Karpas-422 (cell line): ENCODE measurements around the gene GPC6. TPM values are rescaled to one million over a fixed set of nuclear protein-coding genes. Genes with fewer than 3 reads are reported as not detected.

Source experiments
- DNase-seq: peaks from one replicate; pipeline ENCODE4 v3.0.0-alpha.2; 2015
- H2AFZ ChIP-seq: fragments of 200-600 bp; sonication (generic); 2 replicates; pipeline ENCODE4 v1.6.1; 2014; ENCODE audit warnings: antibody characterized with exemption, low read length, mixed read lengths
- H3K27ac ChIP-seq: fragments of 200-600 bp; sonication (generic); 2 replicates; pipeline ENCODE4 v1.5.1; 2014; ENCODE audit warnings: mild to moderate bottlenecking, low read length, moderate library complexity
- H3K27me3 ChIP-seq: fragments of 200-600 bp; sonication (generic); 2 replicates; pipeline ENCODE4 v1.6.1; 2014; ENCODE audit warnings: low read length, mixed read lengths
- H3K36me3 ChIP-seq: fragments of 200-600 bp; sonication (generic); 2 replicates; pipeline ENCODE4 v1.6.1; 2014; ENCODE audit warnings: low read length, mixed read lengths; ENCODE audit not compliant: insufficient read depth
- H3K4me1 ChIP-seq: fragments of 200-600 bp; sonication (generic); 2 replicates; pipeline ENCODE4 v1.6.1; 2014; ENCODE audit warnings: mild to moderate bottlenecking, low read length, mixed read lengths
- H3K4me2 ChIP-seq: fragments of 200-600 bp; sonication (generic); 2 replicates; pipeline ENCODE4 v1.6.1; 2014; ENCODE audit warnings: low read length, low read depth, mild to moderate bottlenecking; ENCODE audit not compliant: poor library complexity, severe bottlenecking
- H3K4me3 ChIP-seq: fragments of 200-600 bp; sonication (generic); 2 replicates; pipeline ENCODE4 v1.5.1; 2014; ENCODE audit warnings: mild to moderate bottlenecking, antibody characterized with exemption, low read length, mixed read lengths
- H3K79me2 ChIP-seq: fragments of 200-600 bp; sonication (generic); 2 replicates; pipeline ENCODE4 v1.6.1; 2014; ENCODE audit warnings: mild to moderate bottlenecking, low read length, mixed read lengths
- H3K9ac ChIP-seq: fragments of 200-600 bp; sonication (generic); 2 replicates; pipeline ENCODE4 v1.6.0; 2014; ENCODE audit warnings: low read length
- H3K9me2 ChIP-seq: fragments of 200-600 bp; sonication (generic), shearing (Covaris generic); replicated peaks from 2 replicates; pipeline ENCODE4 v1.6.0; 2014; ENCODE audit warnings: mild to moderate bottlenecking, low read length, moderate library complexity; ENCODE audit not compliant: insufficient read depth
- H3K9me3 ChIP-seq: fragments of 300-700, 200-600 bp; sonication (generic); 2 replicates; pipeline ENCODE4 v1.6.1; 2014; ENCODE audit warnings: low read length, mixed read lengths
- H4K20me1 ChIP-seq: fragments of 200-600 bp; sonication (generic); 2 replicates; pipeline ENCODE4 v1.6.1; 2014; ENCODE audit warnings: mild to moderate bottlenecking, antibody characterized with exemption, low read length, low read depth; ENCODE audit not compliant: insufficient read depth
- total RNA-seq: library from RNA; depleted of rRNA; stranded (reverse); fragments of >200 nt; shearing (Covaris generic); gene quantifications from 2 replicates; pipeline ENCODE4 v1.2.3, GENCODE V29; 2014; ENCODE audit warnings: low replicate concordance

Gene GPC6
- total RNA-seq, 1 experiment from 2014 or later: not detected

- no peaks in the 10 kb centered on the region for H3K27me3 ChIP-seq
- H3K79me2 ChIP-seq: no peaks in the 10 kb centered on the region
- H3K36me3 ChIP-seq: no peaks in the 10 kb centered on the region
- no peak overlapping the region for H3K4me3 ChIP-seq
- H3K9me2 ChIP-seq: no peaks in the 10 kb centered on the region
- H3K4me1 ChIP-seq: no peaks in the 10 kb centered on the region
- no peak overlapping the region for H3K9ac ChIP-seq
- no peak for DNase-seq
- H2AFZ ChIP-seq: no peak overlapping the region
- no peak overlapping the region for H3K27ac ChIP-seq
- H3K9me3 ChIP-seq: 0 out of 2 replicates have a peak, but pooled peaks cover 4% of the 10 kb centered on the region
- no peaks in the 10 kb centered on the region for H4K20me1 ChIP-seq
- no peak overlapping the region for H3K4me2 ChIP-seq
These were observed 1022.0 kb downstream of the GPC6 start for GRCh38 chr13:94248454-94249228.

- Histone ChIP-seq H3K4me3 (no peak overlapping the region), H3K79me2 (no peaks in the 10 kb centered on the region), H3K27ac (no peak overlapping the region), H3K9me2 (no peaks in the 10 kb centered on the region), H3K36me3 (no peaks in the 10 kb centered on the region), H3K4me1 (no peaks in the 10 kb centered on the region), H2AFZ (no peak overlapping the region), H3K9ac (no peak overlapping the region), H4K20me1 (no peaks in the 10 kb centered on the region), H3K4me2 (no peak overlapping the region), H3K27me3 (no peaks in the 10 kb centered on the region), H3K9me3 (0 out of 2 replicates have a peak, but pooled peaks cover 4% of the 10 kb centered on the region)
- DNase-seq: no peak
These were observed 1022.9 kb downstream of the GPC6 start for GRCh38 chr13:94249512-94249911.

DNA sequence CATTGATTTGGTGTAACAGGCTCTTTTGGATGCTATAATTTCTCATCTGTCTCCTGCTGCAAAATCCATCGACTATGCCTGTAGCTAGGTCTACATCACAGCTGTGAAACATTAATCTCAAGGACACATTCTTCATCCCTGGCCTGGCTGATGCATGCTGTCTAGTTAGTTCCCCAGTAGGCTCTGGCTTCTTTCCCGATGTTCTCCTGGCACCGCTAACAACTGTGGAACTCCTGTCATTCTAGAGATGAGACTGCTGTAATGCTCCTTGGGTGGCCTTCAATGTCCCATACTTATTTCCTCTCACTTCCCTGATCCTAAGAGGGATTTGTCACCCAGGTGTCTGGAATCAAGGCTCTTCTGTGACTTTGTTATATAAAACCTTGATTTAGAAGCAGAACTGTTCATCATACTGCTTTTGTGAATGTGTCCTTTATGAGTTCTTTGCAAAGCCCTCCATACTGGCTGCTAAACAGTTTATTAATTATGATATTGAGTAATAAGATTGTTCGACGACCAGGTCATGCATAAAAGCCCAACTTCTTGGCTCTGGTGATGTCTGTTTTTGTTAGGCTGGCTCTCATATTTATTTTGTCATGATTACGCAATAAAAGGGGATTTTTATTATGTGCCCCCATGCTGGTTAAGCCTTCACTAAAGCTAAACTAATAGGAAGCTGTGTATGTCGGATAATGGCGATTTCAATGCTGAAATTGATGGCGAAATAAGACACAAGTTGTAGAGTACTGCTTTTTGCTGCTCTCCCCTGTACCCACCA, 1025.4 kb downstream of the GPC6 start:
- H3K9ac ChIP-seq: no peak overlapping the region
- no peak for DNase-seq
- H3K27me3 ChIP-seq: no peaks in the 10 kb centered on the region
- H3K27ac ChIP-seq: no peak overlapping the region
- no peak overlapping the region for H3K4me3 ChIP-seq
- H3K36me3 ChIP-seq: no peaks in the 10 kb centered on the region
- H3K79me2 ChIP-seq: no peaks in the 10 kb centered on the region
- no peak overlapping the region for H3K4me2 ChIP-seq
- no peaks in the 10 kb centered on the region for H4K20me1 ChIP-seq
- no peak overlapping the region for H2AFZ ChIP-seq
- no peaks in the 10 kb centered on the region for H3K9me2 ChIP-seq
- no peaks in the 10 kb centered on the region for H3K9me3 ChIP-seq
- H3K4me1 ChIP-seq: no peaks in the 10 kb centered on the region

DNA sequence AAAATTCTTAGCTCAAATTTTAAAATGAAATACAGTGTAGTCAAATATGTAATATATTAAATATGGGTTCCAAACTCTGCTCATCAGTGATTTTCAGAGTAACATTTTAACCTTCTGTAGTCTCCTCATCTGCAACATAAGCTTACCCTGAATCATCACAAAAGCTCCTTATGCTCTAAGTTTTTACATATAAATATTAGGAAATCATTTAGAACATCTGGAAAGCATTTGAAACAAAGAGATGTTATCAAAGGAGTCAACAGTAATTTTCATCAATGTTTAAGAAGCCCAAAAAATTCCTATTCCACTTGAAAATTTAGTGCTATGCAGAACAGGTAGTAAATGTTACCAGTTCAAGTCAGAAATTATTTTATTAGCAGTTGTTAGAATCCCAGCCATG, 1028.1 kb downstream of the GPC6 start:
- Histone ChIP-seq H2AFZ (no peak overlapping the region), H3K9me3 (no peaks in the 10 kb centered on the region), H3K9ac (no peak overlapping the region), H3K4me1 (no peaks in the 10 kb centered on the region), H3K4me2 (no peak overlapping the region), H3K27me3 (no peaks in the 10 kb centered on the region), H3K79me2 (no peaks in the 10 kb centered on the region), H3K9me2 (no peaks in the 10 kb centered on the region), H3K4me3 (no peak overlapping the region), H3K36me3 (no peaks in the 10 kb centered on the region), H3K27ac (no peak overlapping the region), H4K20me1 (no peaks in the 10 kb centered on the region)
- DNase-seq: no peak

DNA sequence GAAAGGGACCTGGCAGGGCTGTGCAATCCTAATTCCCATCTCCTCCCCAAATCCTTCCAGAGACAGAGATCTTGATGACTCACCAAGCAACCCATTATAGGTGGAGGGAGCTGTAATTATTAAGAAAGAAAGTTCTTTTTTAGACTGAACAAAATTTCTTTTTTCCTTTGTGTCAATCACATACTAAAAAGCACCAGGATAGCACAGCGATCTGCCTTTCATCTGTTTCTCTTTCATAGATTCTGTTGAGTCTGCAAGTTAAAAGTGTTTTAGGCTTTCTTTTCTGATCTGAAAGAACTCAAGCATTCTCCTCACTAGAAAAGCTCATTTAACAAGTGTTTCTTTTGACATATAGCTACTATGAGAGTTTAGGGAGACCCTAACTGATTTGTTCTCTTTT, 1030.1 kb downstream of the GPC6 start:
- H3K79me2 ChIP-seq: no peaks in the 10 kb centered on the region
- no peak overlapping the region for H3K27ac ChIP-seq
- H3K9ac ChIP-seq: no peak overlapping the region
- H2AFZ ChIP-seq: no peak overlapping the region
- no peaks in the 10 kb centered on the region for H3K27me3 ChIP-seq
- no peaks in the 10 kb centered on the region for H3K36me3 ChIP-seq
- H3K4me1 ChIP-seq: no peaks in the 10 kb centered on the region
- no peaks in the 10 kb centered on the region for H3K9me2 ChIP-seq
- no peak overlapping the region for H3K4me2 ChIP-seq
- H3K9me3 ChIP-seq: no peaks in the 10 kb centered on the region
- DNase-seq: no peak
- H3K4me3 ChIP-seq: no peak overlapping the region
- no peaks in the 10 kb centered on the region for H4K20me1 ChIP-seq

GRCh38 chr13:94259984-94260383, 1033.4 kb downstream of the GPC6 start:
- no peaks in the 10 kb centered on the region for H3K4me1 ChIP-seq

GRCh38 chr13:94261163-94261562, 1034.6 kb downstream of the GPC6 start:
- Histone ChIP-seq H4K20me1 (no peaks in the 10 kb centered on the region), H3K4me3 (no peak overlapping the region), H3K79me2 (no peaks in the 10 kb centered on the region), H3K27me3 (no peaks in the 10 kb centered on the region), H3K4me1 (no peaks in the 10 kb centered on the region), H3K4me2 (no peak overlapping the region), H3K36me3 (no peaks in the 10 kb centered on the region), H3K9me2 (no peaks in the 10 kb centered on the region), H3K27ac (no peak overlapping the region), H2AFZ (no peak overlapping the region), H3K9me3 (no peaks in the 10 kb centered on the region), H3K9ac (no peak overlapping the region)
- no peak for DNase-seq

More at GRCh38 chr13:94259984-94260383, 1033.4 kb downstream of the GPC6 start:
- H3K4me2 ChIP-seq: no peak overlapping the region
- H3K79me2 ChIP-seq: no peaks in the 10 kb centered on the region
- no peaks in the 10 kb centered on the region for H3K9me3 ChIP-seq
- H4K20me1 ChIP-seq: no peaks in the 10 kb centered on the region
- H3K27ac ChIP-seq: no peak overlapping the region
- no peak overlapping the region for H3K9ac ChIP-seq
- no peak overlapping the region for H2AFZ ChIP-seq
- DNase-seq: no peak
- no peak overlapping the region for H3K4me3 ChIP-seq
- H3K9me2 ChIP-seq: no peaks in the 10 kb centered on the region
- H3K27me3 ChIP-seq: no peaks in the 10 kb centered on the region
- H3K36me3 ChIP-seq: no peaks in the 10 kb centered on the region

GRCh38 chr13:94263038-94263437, 1036.4 kb downstream of the GPC6 start:
- Histone ChIP-seq H3K9me3 (no peaks in the 10 kb centered on the region), H3K4me1 (no peaks in the 10 kb centered on the region), H3K79me2 (no peaks in the 10 kb centered on the region), H3K9me2 (no peaks in the 10 kb centered on the region), H4K20me1 (no peaks in the 10 kb centered on the region), H3K9ac (no peak overlapping the region), H2AFZ (no peak overlapping the region), H3K4me3 (no peak overlapping the region), H3K4me2 (no peak overlapping the region), H3K36me3 (no peaks in the 10 kb centered on the region), H3K27ac (no peak overlapping the region), H3K27me3 (no peaks in the 10 kb centered on the region)
- DNase-seq: no peak
